ENCODE measurements around the gene LRRC15.
A peak's percentile ranks its signal among the peaks of the same experiment; 100 is the strongest.

The LRRC15 gene

GRCh38 chr3:194330579-194330978, 39.0 kb downstream of the LRRC15 start:
- no peak for DNase-seq

GRCh38 chr3:194330160-194330559, 39.4 kb downstream of the LRRC15 start:
- no peak for DNase-seq

- DNase-seq: no peak
Measured at GRCh38 chr3:194329583-194329965, 40.0 kb downstream of the LRRC15 start.

GRCh38 chr3:194328942-194329582, 40.5 kb downstream of the LRRC15 start:
- DNase-seq: no peak

- DNase-seq: no peak
Measured at GRCh38 chr3:194328053-194328657, 41.4 kb downstream of the LRRC15 start.

GRCh38 chr3:194327218-194328052, 42.1 kb downstream of the LRRC15 start:
- no peak for DNase-seq

GRCh38 chr3:194326968-194327217, 42.6 kb downstream of the LRRC15 start:
- DNase-seq: no peak

- DNase-seq: no peak
Measured at GRCh38 chr3:194326192-194326967, 43.2 kb downstream of the LRRC15 start.

GRCh38 chr3:194325424-194326153, 44.0 kb downstream of the LRRC15 start:
- no peak for DNase-seq

- no peak for DNase-seq
Measured at GRCh38 chr3:194324823-194325327, 44.7 kb downstream of the LRRC15 start.

- no peak for DNase-seq
Measured at GRCh38 chr3:194323785-194324735, 45.5 kb downstream of the LRRC15 start.

GRCh38 chr3:194322678-194323211, 46.8 kb downstream of the LRRC15 start:
- no peak for DNase-seq

- DNase-seq: peak; percentile 30 to 34
Measured at GRCh38 chr3:194321693-194322640, 47.6 kb downstream of the LRRC15 start.

- no peak for DNase-seq
Measured at GRCh38 chr3:194320744-194321243, 48.7 kb downstream of the LRRC15 start.

- DNase-seq: no peak
Measured at GRCh38 chr3:194320100-194320499, 49.4 kb downstream of the LRRC15 start.

GRCh38 chr3:194318511-194319161, 50.9 kb downstream of the LRRC15 start:
- DNase-seq: no peak

- no peak for DNase-seq
Measured at GRCh38 chr3:194316918-194317317, 52.6 kb downstream of the LRRC15 start.

GRCh38 chr3:194315965-194316361, 53.6 kb downstream of the LRRC15 start:
- DNase-seq: no peak
